SHP77 (cell line): ENCODE results near the gene KLF3.

Source experiments
- DNase-seq, 2 experiments: peaks; one replicate each; lab custom pipeline; 2025; lab: John Stamatoyannopoulos, UW

KLF3 gene

DNA sequence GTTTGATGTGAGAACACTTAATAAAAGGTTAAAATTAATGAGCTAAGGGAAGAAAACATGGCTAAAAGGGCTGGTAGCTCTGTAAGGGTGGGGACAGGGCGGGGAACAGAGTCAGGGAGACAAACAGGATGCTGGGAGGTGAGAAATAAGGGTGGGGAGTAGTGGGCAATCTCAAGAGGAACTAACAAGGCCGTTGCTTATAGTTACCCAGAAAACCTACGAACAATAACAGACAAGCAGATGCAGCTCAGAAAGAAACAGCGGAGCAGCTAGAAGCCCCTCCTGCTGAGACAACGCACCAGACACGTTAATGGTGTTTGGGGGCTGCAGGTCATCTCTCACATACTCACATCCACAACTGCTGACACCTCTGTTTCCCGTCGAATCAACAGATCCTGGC, 9.7 kb upstream of the KLF3 start:
- DNase-seq = no peak

- no peak for DNase-seq
Observed at GRCh38 chr4:38656111-38656510, 7.9 kb upstream of the KLF3 start.

DNA sequence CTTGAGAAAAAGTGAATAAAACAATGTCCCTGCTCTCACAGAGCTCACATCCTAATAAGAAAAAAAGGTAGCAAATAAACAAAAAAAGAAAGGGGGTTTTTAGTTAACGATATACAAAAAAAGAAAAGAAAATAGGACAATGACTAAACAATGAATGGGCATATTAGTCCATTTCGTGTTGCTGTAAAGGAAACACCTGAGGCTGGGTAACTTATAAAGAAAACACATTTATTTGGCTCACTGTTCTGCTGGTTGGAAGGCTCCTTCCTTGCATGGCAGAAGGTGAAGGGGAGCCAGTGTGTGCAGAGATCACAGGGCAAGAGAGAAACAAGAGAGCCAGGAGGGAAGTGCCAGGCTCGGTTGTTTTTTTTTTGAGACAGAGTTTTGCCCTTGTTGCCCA, 4.7 kb upstream of the KLF3 start:
- DNase-seq = no peak

DNA sequence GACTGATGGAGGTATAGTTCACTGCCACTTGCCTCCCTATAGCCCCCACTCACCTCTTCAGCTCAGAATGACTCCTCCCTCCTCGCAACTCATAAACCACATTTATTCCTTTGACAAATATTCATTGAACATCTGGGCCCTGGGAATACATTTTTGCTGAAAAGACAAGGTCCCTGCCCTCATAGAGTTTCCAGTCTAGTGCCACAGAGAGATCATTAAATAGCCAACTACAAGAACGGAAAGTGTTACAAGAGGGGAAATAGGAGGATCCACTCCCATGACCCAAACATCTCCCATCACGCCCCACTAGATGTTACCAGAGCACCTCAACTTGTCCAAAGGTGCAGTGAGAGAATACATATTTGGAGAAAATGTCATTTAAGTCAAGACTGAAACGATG, 3.2 kb upstream of the KLF3 start:
- DNase-seq = no peak

GRCh38 chr4:38661371-38661770, 2.6 kb upstream of the KLF3 start:
- no peak for DNase-seq

GRCh38 chr4:38662522-38663089, 1.4 kb upstream of the KLF3 start:
- DNase-seq = no peak

GRCh38 chr4:38663090-38663800, 754 bp upstream of the KLF3 start:
- DNase-seq = no peak

- peak in 1 of 2 experiments; percentile 29 for DNase-seq
Observed at GRCh38 chr4:38664706-38665401, 855 bp downstream of the KLF3 start.

- no peak for DNase-seq
Observed at GRCh38 chr4:38665551-38666411, 1.8 kb downstream of the KLF3 start.

DNA sequence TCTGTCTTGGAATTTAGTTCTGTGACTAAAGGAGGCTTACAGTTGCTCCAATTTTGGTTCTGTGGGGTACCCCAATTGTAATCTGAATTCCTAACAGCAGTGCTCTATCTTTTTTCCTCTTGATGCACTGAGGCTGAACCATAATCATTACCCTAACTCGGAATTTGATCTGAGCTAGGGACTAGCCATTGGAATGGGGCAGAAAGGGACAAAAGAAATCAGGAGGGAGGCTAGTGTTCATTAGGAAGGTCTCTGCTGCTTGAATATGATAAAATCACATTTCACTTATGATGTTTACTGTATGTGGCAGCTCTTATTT, 2.7 kb downstream of the KLF3 start:
- no peak for DNase-seq

DNA sequence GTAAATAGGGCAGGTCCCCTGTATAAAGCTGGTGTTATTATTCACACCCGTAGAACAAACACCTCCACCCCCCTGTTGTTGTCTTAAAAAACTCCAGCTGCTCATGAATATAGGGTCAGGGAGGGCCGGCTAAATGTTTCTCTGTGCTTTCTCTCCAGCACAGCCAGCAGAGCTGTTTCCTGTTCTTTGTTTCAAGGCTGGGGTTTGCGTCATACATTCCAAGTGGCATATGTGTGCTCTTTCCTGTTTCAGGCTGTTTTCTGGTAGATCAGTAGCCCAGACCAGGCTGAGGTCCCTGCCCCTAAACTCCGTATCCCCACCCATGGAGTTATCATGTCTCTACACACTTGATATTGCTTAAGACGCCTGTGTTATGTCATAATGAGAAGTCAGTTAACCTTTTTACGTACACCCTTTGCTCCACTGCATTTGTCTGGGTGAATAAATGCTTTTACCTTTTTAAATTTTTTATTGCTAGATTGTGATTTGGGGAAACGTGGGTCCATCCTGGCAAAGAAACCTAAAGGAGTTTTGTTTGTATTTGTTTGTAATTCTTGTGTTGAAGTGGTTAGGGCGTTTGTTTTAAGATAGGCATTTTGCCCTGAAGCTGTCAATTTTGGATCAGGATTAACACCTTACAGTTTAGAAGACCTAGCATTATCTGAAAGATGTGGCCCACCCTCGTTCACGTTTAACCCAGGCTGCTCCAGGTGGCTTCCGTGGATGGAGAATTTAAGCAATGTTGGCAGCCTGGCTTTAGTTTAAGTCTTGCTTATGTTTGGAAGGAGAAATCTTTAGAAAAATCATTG, 3.3 kb downstream of the KLF3 start:
- DNase-seq = peak; percentile 67 to 87

DNA sequence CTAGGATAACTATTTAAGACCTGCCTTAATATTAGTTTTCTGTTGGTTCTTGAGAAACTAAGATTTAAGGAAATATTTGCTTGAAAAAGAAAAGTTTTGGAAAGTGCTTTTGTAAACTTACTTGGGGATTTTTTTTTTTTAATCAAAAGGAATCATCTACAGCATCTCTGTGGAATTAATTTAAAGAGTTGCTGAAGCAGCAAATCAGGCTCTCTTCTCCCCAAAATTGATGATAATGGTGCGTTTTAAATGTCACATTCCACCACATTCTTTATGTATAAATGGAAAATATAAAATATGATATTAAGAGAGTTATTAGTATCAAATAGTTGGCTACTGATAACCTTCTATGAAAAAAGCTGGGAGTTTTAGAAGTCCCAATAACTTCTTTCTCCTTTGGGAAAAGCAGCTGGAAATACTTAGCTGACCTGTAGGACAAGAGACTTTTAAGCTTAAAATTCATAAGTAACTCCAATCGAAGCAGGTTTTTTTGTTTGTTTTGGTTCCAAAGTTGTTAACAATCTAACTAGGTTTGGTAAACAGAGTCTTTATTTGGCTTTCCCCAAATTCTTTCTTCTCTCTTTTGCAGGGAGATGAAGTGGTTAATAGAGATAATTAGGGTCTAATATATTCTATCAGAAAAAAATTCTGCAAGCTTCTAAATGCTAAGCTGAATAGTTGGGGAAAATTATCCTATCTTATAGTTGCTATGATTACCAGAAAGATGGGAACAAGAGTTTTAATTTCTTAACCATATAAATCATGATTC, 4.4 kb downstream of the KLF3 start:
- no peak for DNase-seq

GRCh38 chr4:38669208-38669607, 5.2 kb downstream of the KLF3 start:
- DNase-seq = no peak

DNA sequence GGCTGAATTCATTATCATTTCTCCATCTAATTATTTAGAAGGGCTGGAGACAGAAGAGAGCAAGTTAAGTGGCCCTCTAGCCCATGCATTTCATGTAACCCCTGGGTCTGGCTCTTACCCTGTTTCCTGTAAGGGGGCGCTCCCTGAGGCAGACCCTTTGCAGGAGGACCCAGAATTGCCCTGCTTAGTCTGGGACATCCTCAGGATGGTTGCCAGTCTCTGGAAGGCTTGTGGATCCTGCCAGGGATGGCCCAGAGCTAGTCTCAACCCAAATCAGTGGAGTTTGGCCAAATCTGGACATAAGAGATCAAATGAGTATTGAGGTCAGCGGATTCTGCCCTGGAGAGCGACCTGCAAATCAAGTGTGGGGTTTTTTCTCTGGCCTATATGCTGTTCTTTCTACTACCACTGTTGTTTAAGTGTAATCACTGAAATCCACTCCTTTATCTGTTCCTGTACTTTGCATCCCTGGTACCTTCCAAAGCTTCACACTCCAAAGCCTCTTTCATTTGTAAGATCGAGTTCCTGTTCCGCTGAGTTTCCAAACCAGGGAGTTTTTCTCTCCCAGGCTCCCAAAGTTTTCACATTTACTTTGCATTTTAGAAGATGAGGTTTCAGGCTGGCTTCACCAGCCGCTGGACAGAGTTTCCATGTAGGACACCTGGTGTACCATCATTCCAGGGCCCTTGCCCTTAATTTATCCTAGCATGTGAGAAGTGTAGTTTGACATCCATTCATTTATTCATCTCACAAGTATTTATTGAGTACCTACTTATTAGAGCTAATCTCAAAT, 6.3 kb downstream of the KLF3 start:
- no peak for DNase-seq

GRCh38 chr4:38670939-38671591, 7.1 kb downstream of the KLF3 start:
- no peak for DNase-seq

GRCh38 chr4:38671592-38671940, 7.6 kb downstream of the KLF3 start:
- no peak for DNase-seq

DNA sequence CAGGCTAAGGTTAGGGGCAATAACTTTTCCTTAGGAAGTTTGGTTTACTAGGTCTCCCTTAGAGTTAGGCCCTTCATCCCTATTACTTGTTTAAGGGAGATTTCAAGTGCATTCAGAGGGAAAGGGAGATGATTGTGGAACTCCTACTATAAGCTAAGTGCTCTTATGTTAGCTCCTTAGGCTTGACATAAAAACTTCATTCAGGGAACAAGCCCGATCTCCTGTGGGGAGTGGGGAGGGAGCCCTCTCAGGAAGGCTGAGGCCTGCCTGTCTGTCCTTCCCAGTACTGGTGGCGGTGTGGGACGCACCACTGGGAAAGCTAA, 8.0 kb downstream of the KLF3 start:
- no peak for DNase-seq

DNA sequence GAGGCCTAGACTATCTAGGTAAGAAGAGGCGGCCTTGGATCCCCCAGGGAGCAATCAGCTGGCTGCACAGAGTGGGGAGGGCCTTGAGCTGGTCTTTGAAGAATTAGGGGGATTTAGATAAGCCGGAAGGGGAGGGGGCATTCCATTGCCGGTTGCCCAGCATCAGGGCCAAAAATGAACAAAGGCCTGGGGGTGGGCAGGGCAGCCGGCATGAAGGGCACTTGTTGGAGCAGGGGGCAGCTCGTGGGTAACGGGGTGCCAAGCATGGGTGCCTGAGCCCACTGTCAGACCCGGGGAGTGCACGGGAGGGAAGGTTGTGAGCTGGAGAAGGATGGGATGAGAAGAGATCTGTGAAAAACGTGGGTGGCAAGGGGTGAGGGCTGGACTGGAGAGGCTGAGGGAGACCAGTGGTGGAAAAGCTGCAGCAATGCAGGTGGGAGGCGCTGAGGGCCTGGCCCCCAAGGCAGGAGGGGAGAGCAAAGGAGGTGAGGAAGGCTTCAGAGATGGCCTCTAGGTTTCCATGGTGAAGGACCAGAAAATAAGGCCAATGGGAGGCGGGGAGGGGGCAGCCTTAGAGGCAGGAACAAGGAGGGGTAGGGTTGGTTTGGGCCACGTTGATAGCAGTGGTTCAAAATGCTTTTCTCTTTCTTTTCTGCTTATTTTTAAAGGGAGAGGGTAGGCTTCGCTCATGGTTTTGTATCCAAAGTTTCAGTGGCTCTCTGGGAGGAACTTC, 8.6 kb downstream of the KLF3 start:
- no peak for DNase-seq
